GM19043 (cell line): ENCODE measurements around the gene SPARC.

Experiments
- ATAC-seq: cut with Tn5 transposase; IDR thresholded peaks from one replicate; pipeline ENCODE4 v1.9.1; 2021; ENCODE audit warnings: low read depth; ENCODE audit not compliant: unreplicated experiment

Gene SPARC

DNA sequence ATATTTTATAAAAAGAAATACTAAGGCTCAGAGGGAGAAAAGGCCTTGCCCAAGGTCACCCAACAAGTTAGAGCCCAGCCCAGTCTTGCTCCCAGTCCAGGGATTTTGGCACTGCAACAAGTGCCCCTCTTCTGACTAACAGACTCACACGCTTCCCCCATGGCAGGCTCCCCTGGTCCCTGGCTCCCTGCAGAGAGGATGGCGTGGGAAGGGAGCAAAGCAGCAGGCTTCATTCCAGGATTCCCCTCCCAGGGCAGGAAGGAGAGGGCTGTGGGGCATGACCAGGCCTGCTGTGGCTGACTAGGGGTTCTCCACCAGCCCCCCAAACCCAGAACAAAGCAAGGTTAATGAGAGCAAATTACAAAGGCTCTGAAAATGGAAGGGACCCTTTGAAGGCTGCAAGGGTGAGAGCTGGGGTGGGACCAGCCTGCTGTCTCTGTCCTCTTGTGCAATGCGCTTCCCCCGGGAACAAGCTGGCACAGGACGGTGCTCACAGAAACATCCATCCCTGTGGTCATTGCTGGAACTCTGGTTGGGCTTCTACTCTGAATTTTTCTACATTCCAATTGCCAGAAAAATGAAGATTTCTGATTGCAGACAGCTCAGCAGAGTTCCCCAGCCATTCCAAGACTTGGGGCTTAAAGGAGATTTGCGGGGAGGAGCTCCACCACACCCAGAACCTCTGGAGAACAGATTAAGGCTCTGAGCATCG lies 58.4 kb downstream of the SPARC start:
- no peak for ATAC-seq

- ATAC-seq, result no peak
These were observed 59.1 kb downstream of the SPARC start for GRCh38 chr5:151627650-151628049.

DNA sequence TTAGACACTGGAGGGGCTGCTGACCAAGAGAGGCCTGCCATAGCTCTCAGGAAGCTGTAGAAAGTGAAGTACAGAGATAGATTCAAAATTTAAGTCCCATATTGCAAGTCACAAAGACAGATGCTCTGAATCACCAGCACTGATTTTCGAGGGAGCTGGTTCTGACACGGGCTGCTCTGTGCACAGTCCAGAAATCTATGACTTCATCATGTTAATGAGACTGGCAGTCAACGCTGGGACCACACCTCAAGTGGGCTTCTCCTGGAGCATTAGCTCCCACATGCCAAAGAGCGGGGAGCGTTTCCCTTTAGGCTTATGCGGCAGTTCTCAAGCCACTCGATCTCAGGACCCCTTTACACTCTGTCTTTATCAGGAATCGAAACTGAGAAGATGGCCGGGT lies 61.4 kb downstream of the SPARC start:
- ATAC-seq, result no peak

DNA sequence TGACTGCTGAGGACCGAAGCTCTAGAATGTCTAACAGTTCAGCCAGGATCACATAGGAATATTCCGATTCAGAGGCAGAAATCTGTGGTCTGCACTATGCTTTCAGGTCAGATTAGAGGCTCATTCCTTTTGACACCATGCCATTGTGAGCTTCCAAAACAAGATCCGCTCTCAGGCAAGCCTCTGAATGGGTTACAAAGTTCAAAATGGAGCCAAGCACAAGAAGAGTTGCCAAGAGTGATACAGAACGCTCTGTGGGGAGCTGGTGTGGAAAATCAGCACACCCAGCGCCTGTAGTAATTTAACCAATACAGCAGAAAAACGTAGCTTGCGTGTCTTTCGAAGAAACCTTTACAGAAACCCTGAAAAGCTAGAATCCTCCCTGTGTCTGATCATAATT lies 62.2 kb downstream of the SPARC start:
- no peak for ATAC-seq

GRCh38 chr5:151622367-151623088 lies 64.2 kb downstream of the SPARC start:
- ATAC-seq, result no peak

GRCh38 chr5:151620461-151620840 lies 66.3 kb downstream of the SPARC start:
- no peak for ATAC-seq

- no peak for ATAC-seq
These were observed 66.8 kb downstream of the SPARC start for GRCh38 chr5:151619812-151620460.

GRCh38 chr5:151618907-151619306 lies 67.8 kb downstream of the SPARC start:
- no peak for ATAC-seq

GRCh38 chr5:151617841-151618710 lies 68.6 kb downstream of the SPARC start:
- ATAC-seq, result no peak

DNA sequence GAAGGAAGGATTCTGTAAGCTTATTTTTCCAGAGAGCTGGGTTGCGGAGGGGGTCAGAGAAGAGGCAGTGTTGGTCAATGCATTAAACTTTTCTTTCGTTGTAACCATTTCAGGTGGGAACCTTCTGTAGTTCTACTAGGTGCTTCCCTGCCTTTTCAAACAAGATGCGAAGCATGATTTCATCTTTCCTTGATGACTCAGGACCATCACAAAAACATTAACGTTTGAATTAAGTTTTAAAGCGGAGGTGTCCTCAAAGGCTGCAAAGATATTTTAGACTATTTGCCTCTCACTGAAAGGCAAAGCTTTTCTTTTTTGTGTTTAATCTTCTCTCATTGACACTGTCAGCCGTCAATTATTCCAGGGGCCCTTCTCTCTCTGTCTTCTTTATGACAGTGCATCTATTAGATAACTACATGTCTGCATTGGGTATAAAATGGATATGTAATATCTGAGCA lies 69.3 kb downstream of the SPARC start:
- no peak for ATAC-seq

GRCh38 chr5:151615431-151615830 lies 71.3 kb downstream of the SPARC start:
- no peak for ATAC-seq

GRCh38 chr5:151614565-151614964 lies 72.2 kb downstream of the SPARC start:
- no peak for ATAC-seq

DNA sequence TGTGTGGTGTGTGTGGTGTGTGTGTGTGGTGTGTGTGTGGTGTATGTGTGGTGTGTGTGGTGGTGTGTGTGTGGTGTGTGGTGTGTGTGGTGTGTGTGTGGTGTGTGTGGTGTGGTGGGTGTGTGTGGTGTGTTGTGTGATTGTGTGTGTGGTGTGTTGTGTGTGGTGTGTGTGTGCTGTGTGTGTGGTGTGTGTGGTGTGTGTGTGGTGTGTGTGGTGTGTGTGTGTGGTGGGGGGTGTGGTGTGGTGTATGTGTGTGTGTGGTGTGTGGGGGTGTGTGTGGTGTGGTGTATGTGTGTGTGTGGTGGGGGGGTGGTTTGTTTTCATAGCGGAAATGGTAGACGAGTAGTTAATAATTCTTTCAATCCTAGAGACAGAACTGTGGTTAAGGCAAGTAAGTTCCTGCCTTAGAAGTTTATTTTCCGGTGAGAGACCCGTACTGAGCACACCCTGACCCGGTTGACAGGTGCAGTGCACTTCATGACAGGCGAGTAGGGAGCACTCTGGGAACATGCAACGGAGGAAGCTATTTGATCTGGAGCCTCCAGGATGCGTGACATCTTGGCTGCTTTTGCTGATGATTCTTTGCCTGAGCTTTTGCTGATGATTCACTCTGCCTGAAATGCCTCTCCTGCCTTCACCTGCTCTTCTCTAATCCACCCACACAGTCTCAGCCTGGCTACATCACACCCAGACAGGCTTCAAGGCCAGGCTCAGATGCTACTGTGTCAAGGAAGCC lies 73.9 kb downstream of the SPARC start:
- ATAC-seq, result peak; percentile 95

GRCh38 chr5:151611127-151611775 lies 75.5 kb downstream of the SPARC start:
- ATAC-seq, result no peak
